CD4-positive, alpha-beta T cell treated with Interleukin-4 for 4 hours (primary cell): ENCODE measurements around the gene VAV3.
"Not testable (repeated sequence)": the region's sequence is repeated elsewhere in the genome, so short reads cannot be mapped to it uniquely, and the experiment has no call there.

Experiments used
- DNase-seq: peaks from one replicate; pipeline ENCODE4 v3.0.0-alpha.2; 2020

The VAV3 gene

GRCh38 chr1:107726860-107727259, 238.1 kb downstream of the VAV3 start:
- no peak for DNase-seq

- no peak for DNase-seq
These were observed 240.3 kb downstream of the VAV3 start for GRCh38 chr1:107724648-107725047.

DNA sequence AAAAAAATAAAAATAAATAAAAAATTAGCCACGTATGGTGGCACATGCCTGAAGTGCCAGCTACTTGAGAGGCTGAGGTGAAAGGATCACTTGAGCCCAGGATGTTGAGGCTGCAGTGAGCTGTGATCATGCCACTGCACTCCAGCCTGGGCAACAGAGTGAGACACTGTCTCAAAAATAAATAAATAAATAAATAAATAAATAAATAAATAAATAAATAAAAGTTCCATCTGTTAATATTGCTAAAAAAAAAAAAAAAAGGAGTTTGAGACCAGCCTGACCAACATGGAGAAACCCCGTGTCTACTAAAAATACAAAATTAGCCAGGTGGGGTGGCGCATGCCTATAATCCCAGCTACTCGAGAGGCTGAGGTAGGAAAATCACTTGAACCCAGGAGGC, 244.8 kb downstream of the VAV3 start:
- DNase-seq: not testable (repeated sequence)

DNA sequence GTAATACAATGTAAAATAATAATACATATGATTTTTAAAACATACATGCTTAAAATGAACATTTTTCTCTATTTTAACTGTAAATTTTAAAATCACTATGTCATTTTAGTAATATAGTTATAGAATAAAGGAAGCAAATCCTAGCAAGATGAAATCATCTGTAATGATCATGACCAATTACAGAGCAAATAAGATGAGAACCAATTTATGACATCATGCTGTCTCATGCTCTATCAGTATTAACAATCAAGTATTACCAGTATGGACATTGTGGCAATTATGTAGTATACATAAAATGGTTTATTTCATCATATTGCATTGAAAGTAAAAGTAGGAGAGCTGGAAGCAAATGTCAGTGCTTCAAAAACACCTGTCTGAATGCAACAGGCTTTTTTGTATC, 255.0 kb downstream of the VAV3 start:
- DNase-seq: no peak

GRCh38 chr1:107707111-107707510, 257.9 kb downstream of the VAV3 start:
- no peak for DNase-seq

- no peak for DNase-seq
These were observed 258.8 kb downstream of the VAV3 start for GRCh38 chr1:107706182-107706581.

GRCh38 chr1:107704911-107705310, 260.1 kb downstream of the VAV3 start:
- DNase-seq: no peak

DNA sequence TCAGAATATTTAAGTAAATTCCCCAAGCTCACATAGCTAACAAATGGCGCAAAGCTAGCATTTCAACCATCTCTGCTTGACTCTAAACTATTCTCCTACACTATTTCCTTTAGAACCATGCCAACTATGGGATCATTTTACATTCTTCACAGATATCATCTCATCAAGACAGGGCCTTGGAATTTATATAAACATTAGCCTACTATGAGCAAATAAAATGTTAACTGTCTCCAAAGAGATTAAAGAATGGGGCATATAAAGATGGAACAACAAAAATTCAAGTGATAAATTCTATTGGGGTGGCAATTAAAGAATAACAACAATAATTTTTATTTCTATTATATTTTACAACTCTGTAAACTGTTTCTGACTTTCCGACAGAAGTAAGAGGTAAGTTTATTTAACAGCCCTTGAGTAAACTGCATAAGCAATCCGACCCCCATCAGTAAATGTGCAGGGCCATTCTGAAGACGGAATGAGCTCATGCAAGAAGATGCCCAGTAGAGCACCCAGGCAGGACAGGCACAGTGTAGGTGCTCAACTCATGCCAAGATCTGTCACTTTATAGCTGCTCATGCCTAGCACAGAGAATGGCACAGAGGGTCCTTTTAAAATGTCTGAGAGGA, 261.9 kb downstream of the VAV3 start:
- DNase-seq: no peak

DNA sequence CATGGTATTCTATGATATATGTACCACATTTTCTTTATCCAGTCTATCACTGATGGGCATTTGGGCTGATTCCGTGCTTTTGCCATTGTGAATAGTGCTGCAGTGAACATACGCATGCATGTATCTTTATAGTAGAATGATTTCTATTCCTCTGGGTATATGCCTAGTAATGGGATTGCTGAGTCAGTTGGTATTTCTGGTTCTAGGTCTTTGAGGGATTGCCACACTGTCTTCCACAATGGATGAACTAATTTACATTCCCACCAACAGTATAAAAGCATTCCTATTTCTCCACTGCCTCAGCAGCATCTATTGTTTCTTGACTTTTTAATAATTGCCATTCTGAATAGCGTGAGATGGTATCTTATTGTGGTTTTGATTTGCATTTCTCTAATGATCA, 264.3 kb downstream of the VAV3 start:
- DNase-seq: not testable (repeated sequence)

DNA sequence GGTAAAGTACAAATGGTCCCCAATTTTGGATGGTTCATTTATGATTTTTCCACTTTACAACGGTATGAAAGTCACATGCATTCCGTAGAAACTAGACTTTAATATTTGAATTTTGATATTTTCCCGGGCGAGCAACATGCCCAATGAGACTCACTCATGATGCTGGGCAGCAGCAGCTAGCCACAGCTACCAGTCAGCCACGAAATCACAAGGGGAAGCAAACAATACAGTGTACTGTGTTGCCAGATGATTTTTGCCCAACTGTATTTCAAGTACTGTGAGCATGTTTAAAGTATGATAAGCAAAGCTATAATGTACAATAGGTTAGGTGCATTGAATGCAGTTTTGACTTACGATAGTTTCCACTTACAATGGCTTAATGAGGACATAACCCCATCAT, 266.8 kb downstream of the VAV3 start:
- DNase-seq: no peak

- no peak for DNase-seq
These were observed 269.6 kb downstream of the VAV3 start for GRCh38 chr1:107695341-107695740.

DNA sequence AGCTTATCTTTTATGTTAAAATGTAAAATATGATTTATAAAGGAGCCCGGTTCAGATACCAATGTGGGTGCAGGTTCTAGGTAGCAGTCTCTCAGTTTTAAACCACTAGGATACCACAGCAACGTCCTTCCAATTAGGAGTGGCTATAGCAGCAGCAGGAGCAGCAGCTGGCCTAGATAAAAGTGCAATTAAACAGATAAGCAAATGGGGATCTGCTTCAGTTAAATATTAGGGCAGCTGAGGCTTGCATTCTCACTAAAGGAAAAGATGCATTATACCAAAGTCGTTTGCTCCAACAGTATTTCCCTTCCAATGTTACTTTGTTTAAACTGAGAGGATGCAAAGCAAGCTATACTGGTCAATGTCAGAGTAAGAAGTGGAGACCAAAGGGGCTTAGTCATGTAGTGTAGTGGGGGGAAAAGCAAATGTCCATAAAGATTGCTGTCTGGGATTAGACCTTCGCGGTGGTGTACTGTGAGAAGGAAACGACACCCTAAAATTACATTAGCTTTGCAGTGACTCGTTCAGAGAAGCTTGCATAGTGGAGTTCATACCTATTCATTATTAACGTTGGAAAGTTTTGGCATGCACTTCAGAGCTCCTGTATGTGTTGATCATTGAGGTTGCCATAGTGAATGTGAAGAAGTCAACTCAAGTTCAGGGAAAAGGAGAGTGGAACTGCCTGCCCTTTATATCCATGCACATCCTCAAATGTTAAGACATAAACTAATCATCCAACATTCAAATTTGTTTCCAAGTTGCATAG, 272.2 kb downstream of the VAV3 start:
- DNase-seq: no peak

GRCh38 chr1:107691540-107691939, 273.4 kb downstream of the VAV3 start:
- no peak for DNase-seq

DNA sequence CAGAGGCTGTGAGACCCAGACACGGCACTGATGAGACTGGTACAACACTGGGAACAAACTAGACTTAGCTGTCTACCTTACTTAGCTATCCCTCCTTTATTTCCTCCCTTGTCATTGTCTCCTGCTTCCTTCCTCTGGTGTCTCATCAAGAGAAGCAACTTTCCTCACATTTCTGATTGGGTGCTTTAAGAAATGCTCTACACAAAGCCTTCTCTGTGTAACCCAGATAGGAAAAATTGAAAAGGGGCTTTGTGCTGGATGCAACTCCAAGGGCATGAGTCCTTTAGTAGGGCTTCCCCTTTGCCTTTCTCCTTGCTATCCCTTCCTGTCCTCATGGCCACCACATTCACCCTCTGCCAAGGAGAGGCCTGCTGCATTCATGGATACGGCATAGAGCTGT, 274.5 kb downstream of the VAV3 start:
- no peak for DNase-seq

GRCh38 chr1:107689733-107690132, 275.2 kb downstream of the VAV3 start:
- no peak for DNase-seq

DNA sequence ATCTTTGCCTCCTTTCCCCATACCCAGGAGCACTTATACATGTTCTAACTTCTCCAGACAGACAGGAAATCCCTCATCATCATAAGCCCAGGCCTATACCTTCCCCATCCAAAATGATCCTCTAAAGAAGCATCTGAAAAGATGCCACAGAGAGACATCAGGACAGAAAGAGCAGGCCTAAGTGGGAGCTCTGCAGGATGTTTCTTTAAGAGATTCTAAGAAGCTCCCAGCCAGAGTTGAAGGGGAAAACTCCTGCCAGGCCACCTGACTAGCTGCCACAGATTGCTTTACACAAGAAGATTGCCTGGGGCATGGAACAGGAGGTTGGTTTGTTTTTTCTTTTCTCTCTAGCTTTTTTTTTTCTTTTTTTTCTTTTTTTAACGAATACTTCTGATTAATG, 275.8 kb downstream of the VAV3 start:
- no peak for DNase-seq

DNA sequence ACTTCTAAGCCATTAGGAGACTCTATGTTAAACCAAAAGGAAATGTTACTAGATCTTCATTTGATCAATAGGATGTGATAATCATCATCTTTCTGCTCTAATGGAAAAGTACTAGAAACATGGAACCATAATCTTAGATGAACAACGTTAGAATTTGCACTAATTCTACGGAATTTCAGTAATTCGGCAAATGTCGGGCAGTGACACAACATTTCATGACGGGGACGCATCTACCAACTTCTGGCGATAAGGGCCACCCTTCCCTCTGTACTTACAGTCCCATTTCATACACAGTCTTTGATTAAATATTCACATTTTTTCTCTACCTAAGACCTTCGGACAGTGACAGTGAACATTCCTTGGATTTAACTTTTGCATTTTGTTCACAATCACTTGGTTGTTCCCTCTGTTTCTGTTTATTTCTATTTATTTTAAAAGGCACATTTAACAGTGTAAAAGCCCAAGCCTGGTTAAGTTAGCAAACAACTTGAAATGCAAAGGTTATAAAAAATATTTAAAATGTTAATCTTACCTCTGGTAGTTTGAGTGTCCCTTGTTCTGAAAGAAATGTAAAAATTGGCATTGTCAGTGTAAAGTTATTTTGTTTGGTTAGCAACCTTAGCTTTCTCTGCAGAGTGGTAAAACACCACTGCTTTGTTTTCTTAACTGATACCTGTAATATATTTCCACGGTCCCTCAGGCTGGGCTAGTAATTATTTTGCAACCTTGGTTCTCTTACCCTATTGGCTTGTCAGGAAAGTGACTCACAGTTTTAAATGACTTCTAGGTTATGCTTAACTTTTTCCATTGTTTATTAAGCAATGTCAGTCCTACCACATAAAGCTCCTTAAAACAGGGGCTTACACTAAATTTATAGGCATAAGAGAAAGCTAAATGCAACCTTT, 276.9 kb downstream of the VAV3 start:
- DNase-seq: no peak

- DNase-seq: no peak
These were observed 281.3 kb downstream of the VAV3 start for GRCh38 chr1:107683683-107684082.

DNA sequence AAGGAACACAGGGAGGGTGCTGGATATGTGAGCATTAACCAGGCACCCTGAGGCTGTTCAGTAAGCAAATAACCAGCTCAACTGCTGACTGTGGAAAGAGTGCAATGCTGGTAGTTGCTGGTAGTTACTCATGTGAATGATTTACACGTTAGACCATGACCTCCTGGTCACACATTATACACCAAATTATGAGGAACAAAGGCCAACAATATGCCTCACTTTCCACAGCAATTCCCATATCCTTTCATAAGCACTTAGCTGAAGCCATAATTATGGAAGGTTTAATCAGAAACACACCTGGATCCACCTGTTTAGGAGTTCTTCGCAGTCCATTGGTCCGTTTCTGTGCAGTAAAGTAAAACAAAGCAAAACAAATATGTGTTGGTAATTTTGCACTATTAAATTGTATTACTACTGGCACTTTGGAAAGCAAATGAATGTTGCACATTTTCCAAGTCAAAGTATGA, 281.8 kb downstream of the VAV3 start:
- no peak for DNase-seq

DNA sequence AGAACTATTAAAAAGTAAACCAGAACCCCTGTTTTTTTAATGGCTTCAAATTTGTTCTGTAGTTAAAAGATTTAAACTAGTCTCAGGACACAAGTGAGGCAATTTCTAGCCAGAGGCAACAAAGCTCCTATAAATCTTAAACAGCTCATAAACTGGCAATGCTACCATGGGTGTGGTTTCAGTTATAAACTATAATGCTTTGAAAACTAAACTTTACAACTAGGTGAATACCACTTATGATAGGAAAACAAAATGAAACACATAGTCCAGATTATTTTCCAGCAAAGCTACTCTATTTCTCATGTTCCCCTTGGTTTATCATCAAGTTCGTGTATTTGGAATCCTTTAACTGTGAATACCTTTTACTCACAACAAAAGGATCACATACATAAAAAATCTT, 282.5 kb downstream of the VAV3 start:
- DNase-seq: no peak

GRCh38 chr1:107681001-107681479, 283.9 kb downstream of the VAV3 start:
- DNase-seq: no peak

- no peak for DNase-seq
These were observed 284.4 kb downstream of the VAV3 start for GRCh38 chr1:107680579-107680985.

DNA sequence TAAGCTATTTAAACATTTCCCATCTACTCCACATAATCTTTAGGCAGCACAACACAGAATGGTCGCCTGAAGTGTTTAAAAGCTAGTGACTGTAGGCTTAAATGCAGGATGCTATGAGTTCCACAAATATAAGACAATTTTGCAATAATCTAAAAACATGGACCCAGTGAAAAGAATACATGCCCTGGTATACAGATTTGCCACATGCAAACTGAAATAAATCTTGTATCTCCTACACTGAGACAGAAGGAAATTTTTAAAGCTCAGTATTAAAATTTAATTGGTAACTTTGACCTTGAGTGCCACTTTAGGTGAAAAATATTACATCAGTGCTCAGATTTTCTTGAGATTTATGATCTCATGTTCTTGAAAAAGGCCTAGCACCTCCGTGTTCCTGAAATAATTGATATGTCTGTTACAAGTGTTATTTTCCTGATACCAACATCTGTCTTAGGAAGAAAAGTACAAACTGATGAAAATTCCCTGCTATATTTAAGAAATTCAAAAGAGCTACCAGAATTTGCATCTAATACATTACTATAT, 285.5 kb downstream of the VAV3 start:
- no peak for DNase-seq
